OCI-LY7 (cell line): ENCODE measurements around the gene SGK1. TPM values are rescaled to one million over a fixed set of nuclear protein-coding genes. Genes with fewer than 3 reads are reported as not detected.

ENCODE experiments used
- BruUV-seq: library from RNA; stranded (reverse); fragments of 400-500 nt; replicated peaks from 2 replicates; lab custom pipeline; 2021; lab: Mats Ljungman, UMichigan
- CTCF ChIA-PET: fragments of 300-600 bp; sonication (Branson Sonifier 250); formaldehyde crosslinking; loops from one replicate; lab custom pipeline; 2022; ENCODE audit warnings: antibody characterized with exemption; ENCODE audit not compliant: unreplicated experiment; lab: Charles Lee
- POLR2A ChIA-PET: fragments of 300-600 bp; sonication (Branson Sonifier 250); formaldehyde crosslinking; loops from one replicate; lab custom pipeline; 2022; ENCODE audit warnings: antibody characterized with exemption; lab: Charles Lee
- DNase-seq: peaks from one replicate; pipeline ENCODE4 v3.0.0-alpha.2; 2015; ENCODE audit warnings: low spot score
- H2AFZ ChIP-seq: fragments of 200-600 bp; sonication (generic), shearing (Covaris generic); 2 replicates; pipeline ENCODE4 v1.6.1; 2014; ENCODE audit warnings: mild to moderate bottlenecking, antibody characterized with exemption, low read length, moderate library complexity
- H3K27ac ChIP-seq: fragments of 200-600 bp; sonication (generic); 2 replicates; pipeline ENCODE4 v1.5.1; 2014; ENCODE audit warnings: mixed run types, low read depth, mild to moderate bottlenecking, moderate library complexity, low read length, inconsistent platforms; ENCODE audit not compliant: poor library complexity, severe bottlenecking
- H3K36me3 ChIP-seq: fragments of 200-600 bp; sonication (generic); 2 replicates; pipeline ENCODE4 v1.6.1; 2014; ENCODE audit warnings: mild to moderate bottlenecking, antibody characterized with exemption, low read length, moderate library complexity, mixed read lengths; ENCODE audit not compliant: insufficient read depth
- H3K4me1 ChIP-seq: fragments of 200-600 bp; sonication (generic); 2 replicates; pipeline ENCODE4 v1.5.1; 2014; ENCODE audit warnings: mild to moderate bottlenecking, low read length; ENCODE audit not compliant: insufficient read depth, poor library complexity, severe bottlenecking
- H3K4me2 ChIP-seq: fragments of 200-600 bp; sonication (generic); 2 replicates; pipeline ENCODE4 v1.6.1; 2014; ENCODE audit warnings: mild to moderate bottlenecking, low read length
- H3K4me3 ChIP-seq: fragments of 200-600 bp; sonication (generic); 2 replicates; pipeline ENCODE4 v1.5.1; 2014; ENCODE audit warnings: mild to moderate bottlenecking, low read depth, low read length; ENCODE audit not compliant: poor library complexity, severe bottlenecking
- H3K79me2 ChIP-seq: fragments of 200-600 bp; sonication (generic); 2 replicates; pipeline ENCODE4 v1.6.1; 2016; ENCODE audit warnings: low read depth, mild to moderate bottlenecking, low read length, moderate library complexity, mixed read lengths; ENCODE audit not compliant: insufficient read depth
- H3K9me2 ChIP-seq: fragments of 200-600 bp; sonication (generic); 2 replicates; pipeline ENCODE4 v1.6.1; 2016; ENCODE audit warnings: mild to moderate bottlenecking, low read length, mixed read lengths; ENCODE audit not compliant: insufficient read depth
- H3K9me3 ChIP-seq: fragments of 200-600 bp; sonication (generic); 2 replicates; pipeline ENCODE4 v1.6.1; 2014; ENCODE audit warnings: mild to moderate bottlenecking, mixed run types, low read length, mixed read lengths
- H4K20me1 ChIP-seq: fragments of 200-600 bp; sonication (generic); 2 replicates; pipeline ENCODE4 v1.6.1; 2014; ENCODE audit warnings: mild to moderate bottlenecking, antibody characterized with exemption, low read length, moderate library complexity, mixed read lengths; ENCODE audit not compliant: insufficient read depth
- EZH2phosphoT487 ChIP-seq: fragments of 200-600 bp; sonication (generic); IDR thresholded peaks from 2 replicates; pipeline ENCODE4 v1.6.1; 2018; ENCODE audit warnings: low read depth, borderline replicate concordance, mild to moderate bottlenecking, mixed run types, antibody characterized with exemption, low read length, moderate library complexity, mixed read lengths
- intact Hi-C: fragments of 100-400 bp; cut with micrococcal nuclease; formaldehyde crosslinking; loops from one replicate; pipeline ENCODE4 v1.10.0; 2022; ENCODE audit not compliant: unreplicated experiment
- total RNA-seq, 2 experiments: library from RNA; depleted of rRNA in 1 of 2; stranded (reverse); fragments of >200 nt in 1 of 2; shearing (Covaris generic) in 1 of 2; gene quantifications; 2 replicates each; pipeline ENCODE4 v1.2.3, GENCODE V29; 2014 to 2022
- TF ChIP-seq, protein P1 (sequence below): fragments of 200-600 bp; sonication (generic); conservative IDR thresholded peaks from 2 replicates; pipeline ENCODE4 v1.5.1; 2014; ENCODE audit warnings: mild to moderate bottlenecking, antibody characterized with exemption, low read length, moderate library complexity, mixed read lengths

SGK1 gene
- total RNA-seq, 2 experiments from 2014 or later: 5.2 to 27.6 TPM

DNA sequence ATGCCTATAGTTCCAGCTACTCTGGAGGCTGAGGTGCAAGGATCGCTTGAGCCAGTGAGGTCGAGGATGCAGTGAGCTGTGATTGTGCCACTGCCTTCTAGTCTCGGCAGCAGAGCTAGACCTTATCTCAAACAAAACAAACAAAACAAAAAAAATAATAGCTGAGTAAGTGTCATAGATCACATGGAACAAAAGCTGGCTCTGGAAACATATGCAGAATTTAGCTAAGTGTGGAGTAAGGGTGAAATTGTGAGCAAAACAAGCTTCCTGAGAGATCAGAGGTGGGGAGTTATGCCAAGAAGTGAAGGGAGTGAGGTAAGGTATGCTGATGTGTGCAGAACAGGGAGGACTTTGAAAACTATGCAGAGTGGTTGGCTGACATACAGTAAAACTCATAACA is 18.7 kb downstream of the SGK1 start:
- no peaks in the 10 kb centered on the region for H3K9me3 ChIP-seq
- no peak overlapping the region for H3K27ac ChIP-seq
- no peaks in the 10 kb centered on the region for H3K79me2 ChIP-seq
- H2AFZ ChIP-seq: no peak overlapping the region
- H3K4me1 ChIP-seq: no peaks in the 10 kb centered on the region
- intact Hi-C loops: no loop called here
- DNase-seq: no peak
- H3K36me3 ChIP-seq: no peaks in the 10 kb centered on the region
- TF ChIP-seq EZH2phosphoT487: no peak
- TF ChIP-seq, protein P1, sequence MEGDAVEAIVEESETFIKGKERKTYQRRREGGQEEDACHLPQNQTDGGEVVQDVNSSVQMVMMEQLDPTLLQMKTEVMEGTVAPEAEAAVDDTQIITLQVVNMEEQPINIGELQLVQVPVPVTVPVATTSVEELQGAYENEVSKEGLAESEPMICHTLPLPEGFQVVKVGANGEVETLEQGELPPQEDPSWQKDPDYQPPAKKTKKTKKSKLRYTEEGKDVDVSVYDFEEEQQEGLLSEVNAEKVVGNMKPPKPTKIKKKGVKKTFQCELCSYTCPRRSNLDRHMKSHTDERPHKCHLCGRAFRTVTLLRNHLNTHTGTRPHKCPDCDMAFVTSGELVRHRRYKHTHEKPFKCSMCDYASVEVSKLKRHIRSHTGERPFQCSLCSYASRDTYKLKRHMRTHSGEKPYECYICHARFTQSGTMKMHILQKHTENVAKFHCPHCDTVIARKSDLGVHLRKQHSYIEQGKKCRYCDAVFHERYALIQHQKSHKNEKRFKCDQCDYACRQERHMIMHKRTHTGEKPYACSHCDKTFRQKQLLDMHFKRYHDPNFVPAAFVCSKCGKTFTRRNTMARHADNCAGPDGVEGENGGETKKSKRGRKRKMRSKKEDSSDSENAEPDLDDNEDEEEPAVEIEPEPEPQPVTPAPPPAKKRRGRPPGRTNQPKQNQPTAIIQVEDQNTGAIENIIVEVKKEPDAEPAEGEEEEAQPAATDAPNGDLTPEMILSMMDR: no peak
- no TSS peak for BruUV-seq
- H3K4me3 ChIP-seq: no peak overlapping the region
- H3K4me2 ChIP-seq: no peak overlapping the region
- H4K20me1 ChIP-seq: no peaks in the 10 kb centered on the region
- POLR2A ChIA-PET: interaction anchor here (0.6 to 1.6 kb wide), 12 partner anchors 9 to 1662 kb away, joined by 3 to 6 read pairs (median 4); partner anchors contain the start of gene SGK1
- CTCF ChIA-PET: no interaction called here
- H3K9me2 ChIP-seq: no peaks in the 10 kb centered on the region

DNA sequence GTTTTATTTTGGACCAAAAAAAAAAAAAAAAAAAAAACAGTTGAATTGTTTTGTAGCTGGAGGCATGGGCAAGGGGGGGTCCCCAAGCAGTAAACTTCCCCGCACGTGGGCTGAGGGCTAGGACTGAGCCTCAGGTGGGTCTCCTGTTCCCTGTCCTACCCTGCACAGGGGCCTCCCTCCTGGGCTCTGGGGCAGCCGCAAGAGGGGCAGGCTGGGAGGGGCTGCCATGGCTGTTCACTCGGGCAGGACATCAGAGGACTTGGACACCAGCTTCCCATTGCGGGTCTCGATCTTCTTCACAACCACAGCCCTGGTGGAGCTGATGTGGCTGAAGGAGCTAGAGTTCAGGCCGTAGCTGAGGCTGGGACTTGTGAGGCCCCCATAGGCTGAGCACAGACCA is 21.1 kb downstream of the SGK1 start:
- ChIA-PET CTCF (no interaction called here), POLR2A (interaction anchor here (0.6 to 1.3 kb wide), 8 partner anchors 12 to 282 kb away, joined by 3 to 6 read pairs (median 4); no protein-coding TSS in a partner anchor)
- Histone ChIP-seq H3K27ac (no peak overlapping the region), H3K79me2 (no peaks in the 10 kb centered on the region), H3K4me3 (no peak overlapping the region), H3K4me2 (no peak overlapping the region), H4K20me1 (no peaks in the 10 kb centered on the region), H3K9me2 (no peaks in the 10 kb centered on the region), H2AFZ (no peak overlapping the region), H3K36me3 (no peaks in the 10 kb centered on the region), H3K4me1 (no peaks in the 10 kb centered on the region), H3K9me3 (no peaks in the 10 kb centered on the region)
- TF ChIP-seq, protein P1: no peak
- TF ChIP-seq EZH2phosphoT487: no peak
- no TSS peak for BruUV-seq
- no peak for DNase-seq
- intact Hi-C loops: no loop called here

DNA sequence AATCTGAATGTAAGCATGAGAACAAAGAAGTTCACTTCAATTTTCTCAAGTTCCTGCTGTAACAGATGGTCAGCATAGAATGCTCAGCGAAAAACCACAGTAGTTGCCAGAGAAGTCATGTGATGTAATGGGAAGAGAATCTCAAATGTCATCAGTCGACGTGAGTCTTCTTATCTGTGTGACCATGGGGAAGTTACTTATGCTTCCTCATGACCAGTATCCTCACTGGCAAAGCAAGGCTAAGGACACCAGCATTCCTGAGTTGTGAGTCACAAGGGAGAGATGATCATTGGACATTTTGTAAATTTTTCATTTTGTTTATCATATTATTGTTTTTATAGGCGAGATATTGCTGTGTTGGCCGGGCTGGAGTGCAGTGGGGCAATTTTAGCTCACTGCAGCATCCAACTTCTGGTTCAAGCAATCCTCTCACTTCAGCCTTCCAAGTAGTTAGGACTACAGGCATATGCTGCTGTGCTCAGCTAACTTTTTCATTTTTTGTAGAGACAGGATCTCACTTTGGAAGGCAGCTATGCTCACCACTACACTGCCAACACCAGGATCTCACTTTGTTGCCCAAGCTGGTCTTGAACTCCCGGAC is 21.9 kb downstream of the SGK1 start:
- H3K9me2 ChIP-seq: no peaks in the 10 kb centered on the region
- no peak for TF ChIP-seq EZH2phosphoT487
- TF ChIP-seq, protein P1: no peak
- BruUV-seq: no TSS peak
- peak overlapping the region; percentile 15; the same call in 1 of the 2 replicates for H2AFZ ChIP-seq
- no peak overlapping the region for H3K27ac ChIP-seq
- peak; percentile 10 for DNase-seq
- H3K9me3 ChIP-seq: no peaks in the 10 kb centered on the region
- no peaks in the 10 kb centered on the region for H3K4me1 ChIP-seq
- no peak overlapping the region for H3K4me2 ChIP-seq
- H3K79me2 ChIP-seq: no peaks in the 10 kb centered on the region
- CTCF ChIA-PET: no interaction called here
- H3K4me3 ChIP-seq: no peak overlapping the region
- no peaks in the 10 kb centered on the region for H3K36me3 ChIP-seq
- H4K20me1 ChIP-seq: no peaks in the 10 kb centered on the region
- POLR2A ChIA-PET: interaction anchor here (0.6 to 0.7 kb wide), 8 partner anchors 11 to 83 kb away, joined by 3 to 10 read pairs (median 3); partner anchors contain the start of gene SGK1
- intact Hi-C loops: no loop called here
